CD1c-positive myeloid dendritic cell (primary cell): ENCODE measurements around the gene RHOJ.
"Not testable (repeated sequence)": the region's sequence is repeated elsewhere in the genome, so short reads cannot be mapped to it uniquely, and the experiment has no call there.

Experiments used
- DNase-seq: peaks from one replicate; pipeline ENCODE4 v3.0.0-alpha.2; 2016; ENCODE audit errors: extremely low spot score

The RHOJ gene

GRCh38 chr14:63268771-63269170, 64.5 kb downstream of the RHOJ start:
- no peak for DNase-seq

DNA sequence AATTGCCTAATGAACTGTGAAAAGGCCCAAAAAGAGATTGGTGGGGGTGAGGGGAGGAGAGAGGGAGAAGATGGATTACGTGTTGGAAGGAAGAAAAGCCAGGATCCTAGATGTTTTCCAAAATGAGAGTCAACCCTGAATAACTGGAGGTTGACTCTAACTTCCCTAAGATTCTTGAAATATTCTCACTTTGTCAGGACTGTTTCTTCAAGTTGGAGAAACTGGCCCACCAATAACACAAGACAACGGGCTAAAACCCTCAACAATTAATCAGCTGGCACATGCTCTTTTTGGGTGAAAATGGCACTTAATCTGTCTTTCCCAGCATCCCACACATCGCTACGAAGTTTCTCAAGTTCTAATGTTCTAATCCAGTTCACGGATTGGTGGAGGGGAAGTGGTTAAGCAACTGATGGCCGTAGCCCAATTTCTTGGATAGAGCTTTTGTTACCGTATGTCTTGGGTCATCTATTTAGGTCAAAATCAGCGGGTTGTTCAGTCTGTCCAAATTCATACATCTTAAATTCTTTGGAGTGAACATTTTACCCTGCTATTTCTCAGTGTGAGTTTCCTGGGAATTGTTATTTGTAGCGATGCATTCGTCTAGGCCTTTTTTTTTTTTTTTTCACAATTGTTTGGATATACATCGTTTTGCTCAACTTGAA, 65.5 kb downstream of the RHOJ start:
- DNase-seq, result no peak

- DNase-seq, result no peak
Measured at GRCh38 chr14:63273129-63273528, 68.9 kb downstream of the RHOJ start.

- no peak for DNase-seq
Measured at GRCh38 chr14:63273717-63274655, 69.7 kb downstream of the RHOJ start.

DNA sequence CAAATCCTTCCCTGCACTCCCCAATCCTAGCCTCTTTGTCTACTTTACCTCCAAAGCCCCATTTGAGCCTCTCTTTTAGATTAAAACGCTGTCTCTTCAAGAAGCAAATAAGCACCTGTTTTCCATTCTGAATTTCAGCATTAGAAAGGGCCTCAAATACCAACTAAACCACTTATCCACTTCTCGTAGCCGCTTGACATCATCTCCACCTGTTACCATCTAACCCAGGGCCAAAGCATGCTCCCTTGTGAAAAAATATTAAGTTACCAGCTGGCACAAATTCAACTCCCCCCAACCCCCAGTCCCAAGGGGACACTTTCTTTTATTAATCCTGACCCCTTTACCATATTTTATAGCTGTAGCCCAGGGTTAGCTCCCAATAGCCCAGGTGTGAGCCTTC, 71.4 kb downstream of the RHOJ start:
- DNase-seq, result no peak

DNA sequence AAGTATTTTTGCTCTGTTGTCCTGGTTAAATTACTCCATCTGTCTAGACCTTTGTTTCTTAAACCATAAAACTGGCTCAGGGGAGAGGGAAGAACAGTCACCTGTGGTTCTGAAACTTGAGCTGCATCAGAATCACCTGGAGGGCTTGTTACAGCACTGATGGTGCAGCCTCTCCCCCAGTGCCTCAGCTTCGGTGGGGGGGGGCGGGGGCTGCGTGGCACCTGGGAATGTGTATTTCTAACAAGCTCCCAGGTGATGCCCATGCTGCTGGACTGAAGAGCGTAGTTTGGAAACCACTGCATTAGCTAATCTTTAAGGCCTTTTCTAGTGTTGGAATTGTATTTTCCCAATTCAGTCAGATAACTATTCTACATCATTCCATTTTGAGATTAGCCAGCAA, 71.8 kb downstream of the RHOJ start:
- no peak for DNase-seq

DNA sequence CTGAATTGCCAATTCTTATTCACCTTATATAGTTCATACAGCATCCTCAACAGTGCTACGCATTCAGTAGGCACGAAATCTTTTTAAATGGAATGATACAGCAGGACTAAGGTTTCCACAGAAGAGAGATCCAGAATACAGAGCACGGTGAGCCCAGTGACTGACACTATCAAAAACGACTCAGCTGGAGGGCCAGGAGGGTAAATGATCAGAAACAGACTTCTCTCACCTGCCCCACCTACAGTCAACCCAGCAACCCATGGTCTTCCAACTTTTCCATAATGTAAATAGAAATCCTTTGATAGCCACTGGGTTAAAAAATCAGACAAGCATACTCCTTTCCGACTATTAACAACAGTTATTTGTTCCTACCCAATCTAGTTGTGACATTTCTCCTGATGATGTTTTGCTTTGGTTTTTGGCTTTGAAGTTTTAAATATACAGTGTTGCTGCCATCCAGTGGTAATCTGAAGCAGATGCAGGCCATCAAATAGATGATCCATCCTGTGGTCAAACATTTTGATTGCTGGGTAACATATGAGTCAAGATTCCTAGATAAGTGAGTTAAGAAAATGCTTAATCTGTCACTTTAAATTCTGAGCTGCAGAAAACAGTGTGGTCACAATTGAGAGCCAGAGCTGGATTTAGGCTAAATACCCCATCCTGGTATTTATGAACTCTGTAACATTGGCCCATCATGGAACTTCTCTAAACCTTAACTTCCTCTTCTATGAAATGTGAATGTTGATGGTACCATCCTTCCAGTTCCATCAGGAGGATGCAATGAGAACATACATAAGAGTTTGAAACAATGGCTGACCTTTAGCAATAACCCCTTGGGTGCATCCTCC, 72.5 kb downstream of the RHOJ start:
- DNase-seq, result peak; percentile 17

- no peak for DNase-seq
Measured at GRCh38 chr14:63277591-63278183, 73.4 kb downstream of the RHOJ start.

- not testable (repeated sequence) for DNase-seq
Measured at GRCh38 chr14:63279933-63280332, 75.7 kb downstream of the RHOJ start.

DNA sequence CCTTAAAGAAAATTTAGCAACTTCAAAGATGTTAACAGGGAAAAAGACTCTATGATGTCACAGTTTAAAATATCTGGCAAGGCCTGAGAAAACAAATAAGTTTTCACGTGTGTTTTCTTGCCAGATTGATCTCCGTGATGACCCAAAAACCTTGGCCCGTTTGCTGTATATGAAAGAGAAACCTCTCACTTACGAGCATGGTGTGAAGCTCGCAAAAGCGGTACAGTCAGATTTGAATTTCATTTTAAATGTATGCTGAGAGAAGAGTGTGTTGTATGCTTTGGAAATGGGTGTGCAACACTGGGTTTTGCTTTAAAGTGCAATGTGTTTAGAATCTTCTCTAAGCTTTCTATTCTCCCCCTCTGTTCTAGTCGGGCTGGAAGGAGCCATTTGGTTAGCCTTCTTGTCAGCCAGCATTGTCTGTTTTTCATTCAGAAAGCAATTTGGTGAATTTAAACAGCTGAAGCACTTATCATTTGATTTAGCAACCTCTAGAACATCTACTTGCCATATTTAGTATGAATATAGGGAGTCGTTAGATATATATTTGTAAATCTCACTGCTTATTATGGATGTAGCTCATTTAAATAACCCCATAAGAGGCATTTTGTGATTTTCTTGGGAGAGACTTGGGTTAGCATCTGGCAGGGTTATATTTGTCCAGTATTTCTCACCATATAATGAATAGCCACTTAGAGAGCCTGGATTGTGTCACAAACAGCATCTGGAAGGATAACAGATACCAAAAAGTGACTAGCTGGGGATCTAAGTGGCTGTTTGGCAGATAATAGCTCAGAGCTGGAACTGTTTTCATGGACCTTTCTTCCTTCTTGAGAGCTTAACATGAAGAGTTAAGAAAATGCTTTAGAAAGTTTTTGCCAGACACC, 79.0 kb downstream of the RHOJ start:
- no peak for DNase-seq

- DNase-seq, result no peak
Measured at GRCh38 chr14:63283884-63284248, 79.6 kb downstream of the RHOJ start.

GRCh38 chr14:63286071-63286470, 81.8 kb downstream of the RHOJ start:
- no peak for DNase-seq

DNA sequence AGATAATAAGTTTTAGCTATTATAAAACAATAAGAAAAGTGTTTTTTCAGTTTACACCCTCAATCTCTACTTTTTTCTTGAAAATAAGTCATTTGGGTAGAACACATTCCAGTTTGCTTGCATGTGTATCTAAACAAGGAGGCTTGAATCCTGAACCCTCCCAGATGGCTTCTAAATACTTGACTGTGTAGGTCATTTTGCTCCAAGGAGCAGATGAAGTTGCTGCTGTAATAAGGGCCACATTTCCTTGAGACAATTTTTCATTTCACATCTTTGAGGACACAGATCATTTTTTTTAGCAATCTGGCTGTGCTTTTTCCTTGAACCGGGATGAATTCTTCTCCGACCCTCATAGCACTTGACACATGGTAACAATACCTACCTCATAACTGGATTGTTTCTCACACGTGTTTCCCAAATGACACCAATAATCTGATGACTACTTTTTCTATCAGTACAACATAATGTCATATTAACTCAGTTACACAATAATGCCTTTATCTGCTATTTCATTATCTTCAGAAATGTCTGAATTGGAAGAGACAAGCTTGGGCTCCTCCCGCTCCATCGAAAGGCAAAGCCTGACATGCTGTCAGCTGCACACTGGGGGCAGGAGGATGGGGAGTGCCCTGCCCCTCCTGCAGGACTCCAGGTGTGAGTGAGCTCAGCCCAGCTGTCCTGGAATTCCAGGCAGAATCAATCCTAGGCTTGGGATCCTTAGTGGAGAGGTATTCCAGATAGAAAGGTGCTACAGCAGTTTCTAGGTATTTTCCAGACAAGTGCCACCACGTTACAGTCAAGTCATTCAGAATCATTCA, 83.6 kb downstream of the RHOJ start:
- no peak for DNase-seq

GRCh38 chr14:63288853-63289252, 84.6 kb downstream of the RHOJ start:
- DNase-seq, result no peak

DNA sequence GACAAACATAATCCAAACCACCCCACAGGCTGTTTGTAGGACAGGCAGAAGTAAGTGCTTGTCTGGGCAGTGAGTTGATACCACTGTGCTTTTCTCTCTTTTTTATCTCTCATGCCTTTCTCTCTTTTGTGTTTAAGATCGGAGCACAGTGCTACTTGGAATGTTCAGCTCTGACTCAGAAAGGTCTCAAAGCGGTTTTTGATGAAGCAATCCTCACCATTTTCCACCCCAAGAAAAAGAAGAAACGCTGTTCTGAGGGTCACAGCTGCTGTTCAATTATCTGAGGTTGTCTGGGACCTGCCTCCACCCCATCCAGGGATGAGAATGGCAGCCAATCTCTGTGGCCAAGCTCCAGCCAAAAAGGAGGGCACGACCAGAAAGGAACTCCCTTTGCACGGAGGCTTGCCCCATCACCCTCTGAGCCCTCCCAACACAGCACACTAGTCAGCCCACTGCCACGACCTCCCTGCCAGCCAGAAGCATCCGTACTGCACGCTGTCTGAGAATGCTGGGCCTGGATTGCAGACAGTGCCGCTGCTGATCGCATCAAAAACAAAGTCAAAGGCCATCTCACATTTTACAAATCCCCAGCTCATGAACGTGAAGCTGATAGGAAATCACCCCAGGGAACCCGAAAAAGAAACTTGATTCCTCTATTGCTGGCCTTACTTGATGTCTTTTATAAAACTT, 86.6 kb downstream of the RHOJ start:
- no peak for DNase-seq

DNA sequence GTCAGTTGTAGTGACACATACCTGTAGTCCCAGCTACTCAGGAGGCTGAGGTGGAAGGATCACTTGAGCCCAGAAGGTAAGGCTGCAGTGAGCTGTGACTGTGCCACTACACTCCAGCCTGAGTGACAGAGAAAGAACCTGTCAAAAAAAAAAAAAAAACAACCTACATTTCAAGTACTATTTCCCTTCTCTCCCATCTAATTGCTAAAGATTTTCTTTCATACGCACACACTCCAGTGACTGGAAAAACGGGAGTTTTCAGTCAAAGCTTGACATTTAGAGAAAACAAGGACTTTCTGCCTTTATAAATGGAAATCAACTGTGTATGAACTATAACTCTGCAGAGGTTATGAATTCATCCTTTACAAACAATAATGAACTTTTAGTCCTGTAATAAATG, 88.6 kb downstream of the RHOJ start:
- no peak for DNase-seq

- DNase-seq, result no peak
Measured at GRCh38 chr14:63295231-63295685, 91.0 kb downstream of the RHOJ start.

DNA sequence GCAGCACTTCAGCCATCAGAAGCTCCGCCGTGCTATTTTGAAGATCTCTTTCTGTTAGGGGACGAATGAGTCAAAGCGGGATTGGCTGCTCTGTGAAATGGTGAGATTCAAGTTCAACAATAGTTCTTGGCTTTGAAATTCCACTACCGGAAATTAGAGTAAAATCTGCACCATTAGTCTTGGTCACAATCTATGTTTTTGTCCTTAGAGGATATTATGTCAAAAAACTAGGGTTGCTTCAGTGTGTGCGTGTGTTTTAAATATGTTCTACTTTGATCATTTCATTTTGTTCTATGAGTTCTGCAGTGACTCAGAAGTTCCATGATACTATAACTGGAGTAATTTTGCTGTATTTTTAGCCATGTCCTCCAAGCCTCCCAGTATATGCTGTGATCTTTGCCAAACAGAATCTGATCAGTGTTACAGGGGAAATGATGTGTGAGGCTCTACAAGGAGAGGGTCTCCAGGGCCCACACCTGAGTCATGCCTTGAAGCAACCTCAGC, 91.9 kb downstream of the RHOJ start:
- no peak for DNase-seq
